ENCODE data around the gene PRH2.

Gene PRH2

DNA sequence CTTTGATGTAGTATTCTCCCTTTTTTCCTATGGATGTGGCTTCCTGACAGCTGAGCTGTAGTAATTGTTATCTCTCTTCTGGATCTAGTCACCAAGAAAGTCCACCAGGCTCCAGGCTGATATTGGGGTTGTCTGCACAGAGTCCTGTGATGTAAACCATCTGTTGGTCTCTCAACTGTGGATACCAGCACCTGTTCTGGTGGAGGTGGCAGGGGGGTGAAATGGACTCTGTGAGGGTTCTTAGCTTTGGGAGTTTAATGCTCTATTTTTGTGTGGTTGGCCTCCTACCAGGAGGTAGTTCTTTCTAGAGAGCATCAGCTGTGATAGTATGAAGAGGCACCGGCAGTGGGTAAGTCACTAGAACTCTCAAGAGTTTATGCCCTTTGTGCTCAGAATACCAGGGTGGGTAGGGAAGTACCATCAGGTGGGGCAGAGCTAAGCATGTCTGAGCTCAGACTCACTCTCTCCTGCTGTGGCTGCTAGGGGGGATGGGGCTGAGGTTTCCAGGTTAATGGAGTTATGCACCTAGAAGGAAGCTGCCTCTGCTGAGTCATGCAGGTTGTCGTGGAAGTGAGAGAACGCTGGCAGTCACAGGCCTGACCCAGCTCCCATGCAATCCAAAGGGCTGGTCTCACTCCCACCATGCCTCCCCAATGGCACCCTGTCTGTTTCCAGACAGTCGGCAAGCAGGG lies 13.0 kb downstream of the PRH2 start:
- H3K4me3 ChIP-seq (replicated peaks; ENCODE audit: low read depth, low read length) = no peak overlapping the region
- DNase-seq (ENCODE audit: extremely low read depth, insufficient read length) = peak; percentile 3
- TF ChIP-seq, protein P1, sequence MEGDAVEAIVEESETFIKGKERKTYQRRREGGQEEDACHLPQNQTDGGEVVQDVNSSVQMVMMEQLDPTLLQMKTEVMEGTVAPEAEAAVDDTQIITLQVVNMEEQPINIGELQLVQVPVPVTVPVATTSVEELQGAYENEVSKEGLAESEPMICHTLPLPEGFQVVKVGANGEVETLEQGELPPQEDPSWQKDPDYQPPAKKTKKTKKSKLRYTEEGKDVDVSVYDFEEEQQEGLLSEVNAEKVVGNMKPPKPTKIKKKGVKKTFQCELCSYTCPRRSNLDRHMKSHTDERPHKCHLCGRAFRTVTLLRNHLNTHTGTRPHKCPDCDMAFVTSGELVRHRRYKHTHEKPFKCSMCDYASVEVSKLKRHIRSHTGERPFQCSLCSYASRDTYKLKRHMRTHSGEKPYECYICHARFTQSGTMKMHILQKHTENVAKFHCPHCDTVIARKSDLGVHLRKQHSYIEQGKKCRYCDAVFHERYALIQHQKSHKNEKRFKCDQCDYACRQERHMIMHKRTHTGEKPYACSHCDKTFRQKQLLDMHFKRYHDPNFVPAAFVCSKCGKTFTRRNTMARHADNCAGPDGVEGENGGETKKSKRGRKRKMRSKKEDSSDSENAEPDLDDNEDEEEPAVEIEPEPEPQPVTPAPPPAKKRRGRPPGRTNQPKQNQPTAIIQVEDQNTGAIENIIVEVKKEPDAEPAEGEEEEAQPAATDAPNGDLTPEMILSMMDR (IDR thresholded peaks at IDR 0.05; ENCODE audit: insufficient read depth, low read length, poor library complexity, severe bottlenecking) = no peak

DNA sequence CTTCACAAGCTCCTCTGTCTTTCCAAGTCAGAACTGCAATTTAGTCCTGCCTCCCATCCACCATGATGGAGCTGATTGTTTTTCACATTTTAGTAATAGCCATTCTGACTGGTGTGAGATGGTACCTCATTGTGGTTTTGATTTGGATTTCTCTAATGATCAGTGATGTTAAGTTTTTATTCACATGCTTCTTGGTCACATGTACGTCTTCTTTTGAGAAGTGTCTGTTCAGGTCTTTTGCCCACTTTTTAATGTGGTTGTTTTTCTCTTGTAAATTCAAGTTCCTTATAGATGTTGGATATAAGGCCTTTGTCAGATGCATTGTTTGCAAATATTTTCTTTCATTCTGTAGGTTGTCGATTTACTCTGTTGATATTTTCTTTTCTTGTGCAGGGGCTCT lies 14.1 kb downstream of the PRH2 start:
- TF ChIP-seq, protein P1 (IDR thresholded peaks at IDR 0.05; ENCODE audit: insufficient read depth, low read length, poor library complexity, severe bottlenecking) = no peak
- Histone ChIP-seq H3K36me3 (ENCODE audit: control insufficient read depth, insufficient read depth, low read length) (no peaks in the 10 kb centered on the region), H3K4me3 (replicated peaks; ENCODE audit: low read depth, low read length) (no peak overlapping the region), H3K27me3 (replicated peaks; ENCODE audit: control insufficient read depth, insufficient read depth, low read length) (no peaks in the 10 kb centered on the region)
- no peak for DNase-seq (ENCODE audit: extremely low read depth, insufficient read length)

More for the DNA sequence above, 13.0 kb downstream of the PRH2 start:
- Histone ChIP-seq H3K36me3 (ENCODE audit: control insufficient read depth, insufficient read depth, low read length) (no peaks in the 10 kb centered on the region), H3K27me3 (replicated peaks; ENCODE audit: control insufficient read depth, insufficient read depth, low read length) (no peaks in the 10 kb centered on the region)

DNA sequence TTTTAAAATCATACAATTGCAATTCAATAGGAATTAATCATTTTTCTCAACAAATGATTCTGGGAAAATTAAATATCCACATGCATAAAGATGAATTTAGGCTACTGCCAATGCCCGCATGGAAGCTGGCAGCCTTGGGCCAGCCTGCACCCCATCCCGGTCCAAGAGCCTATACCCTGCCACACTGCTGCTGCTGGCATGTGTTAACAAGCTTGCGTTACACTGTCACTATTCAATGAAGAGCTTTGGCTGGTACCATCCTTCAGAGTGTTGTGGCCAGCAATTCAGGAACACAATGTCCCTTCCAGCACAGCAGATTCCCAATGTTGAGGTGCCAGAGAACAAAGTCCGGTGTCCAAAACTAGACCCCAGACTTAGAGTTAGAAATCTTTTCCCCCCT lies 23.6 kb downstream of the PRH2 start:
- no peaks in the 10 kb centered on the region for H3K27me3 ChIP-seq (replicated peaks; ENCODE audit: control insufficient read depth, insufficient read depth, low read length)
- TF ChIP-seq, protein P1 (IDR thresholded peaks at IDR 0.05; ENCODE audit: insufficient read depth, low read length, poor library complexity, severe bottlenecking) = no peak
- no peaks in the 10 kb centered on the region for H3K36me3 ChIP-seq (ENCODE audit: control insufficient read depth, insufficient read depth, low read length)
- no peak overlapping the region for H3K4me3 ChIP-seq (replicated peaks; ENCODE audit: low read depth, low read length)
- no peak for DNase-seq (ENCODE audit: extremely low read depth, insufficient read length)

DNA sequence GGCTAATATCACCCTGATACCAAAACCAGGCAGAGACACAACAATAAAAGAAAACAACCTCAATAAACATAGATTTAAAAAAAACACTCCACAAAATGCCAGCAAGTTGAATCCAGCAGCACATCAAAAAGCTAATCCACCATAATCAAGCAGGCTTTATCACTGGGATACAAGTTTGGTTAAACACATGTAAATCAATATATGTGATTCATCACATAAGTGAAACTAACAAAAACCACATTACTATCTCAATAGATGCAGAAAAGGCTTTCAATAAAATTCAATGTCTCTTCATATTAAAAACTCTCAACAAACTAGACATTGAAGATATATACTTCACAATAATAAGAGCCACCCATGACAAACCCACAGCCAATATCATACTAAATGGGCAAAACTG lies 27.0 kb downstream of the PRH2 start:
- no peak overlapping the region for H3K4me3 ChIP-seq (replicated peaks; ENCODE audit: low read depth, low read length)
- DNase-seq (ENCODE audit: extremely low read depth, insufficient read length) = no peak
- TF ChIP-seq, protein P1 (IDR thresholded peaks at IDR 0.05; ENCODE audit: insufficient read depth, low read length, poor library complexity, severe bottlenecking) = no peak
- H3K36me3 ChIP-seq (ENCODE audit: control insufficient read depth, insufficient read depth, low read length) = no peaks in the 10 kb centered on the region
- H3K27me3 ChIP-seq (replicated peaks; ENCODE audit: control insufficient read depth, insufficient read depth, low read length) = no peaks in the 10 kb centered on the region

DNA sequence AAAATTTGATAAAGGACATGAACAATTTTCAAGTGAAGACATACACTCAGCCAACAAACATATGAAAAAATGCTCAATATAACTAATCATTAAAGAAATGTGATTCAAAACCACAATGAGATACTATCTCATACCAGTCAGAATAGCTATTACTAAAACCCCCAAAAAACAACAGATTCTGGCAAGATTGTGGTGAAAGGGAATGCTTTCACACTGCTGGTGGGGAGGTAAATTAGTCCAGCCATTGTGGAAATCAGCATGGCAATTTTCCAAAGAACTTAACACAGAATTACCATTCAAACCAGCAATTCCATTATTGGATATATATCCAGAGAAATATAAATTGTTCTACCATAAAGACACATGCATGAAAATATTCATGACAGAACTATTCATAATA lies 28.7 kb downstream of the PRH2 start:
- no peaks in the 10 kb centered on the region for H3K36me3 ChIP-seq (ENCODE audit: control insufficient read depth, insufficient read depth, low read length)
- no peak overlapping the region for H3K4me3 ChIP-seq (replicated peaks; ENCODE audit: low read depth, low read length)
- TF ChIP-seq, protein P1 (IDR thresholded peaks at IDR 0.05; ENCODE audit: insufficient read depth, low read length, poor library complexity, severe bottlenecking) = no peak
- no peaks in the 10 kb centered on the region for H3K27me3 ChIP-seq (replicated peaks; ENCODE audit: control insufficient read depth, insufficient read depth, low read length)
- DNase-seq (ENCODE audit: extremely low read depth, insufficient read length) = no peak

DNA sequence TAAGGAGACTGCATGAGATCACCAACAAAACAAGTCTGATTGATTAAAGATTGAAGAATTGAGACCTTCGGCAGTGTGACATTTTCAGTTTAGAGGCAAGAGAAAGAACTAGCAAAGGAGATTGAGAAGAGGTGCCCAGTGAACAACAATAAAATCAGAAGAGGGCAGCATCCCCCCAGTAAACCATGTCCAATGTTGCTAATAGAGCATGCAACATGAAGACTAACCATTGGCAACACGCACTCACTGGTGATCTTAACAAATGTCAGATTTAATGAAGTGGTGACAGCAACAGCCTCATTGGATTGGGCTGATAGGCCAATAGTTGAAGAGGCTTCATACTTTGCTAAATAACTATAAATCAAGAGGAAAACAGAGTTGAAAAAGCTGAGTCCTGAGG lies 30.8 kb downstream of the PRH2 start:
- TF ChIP-seq, protein P1 (IDR thresholded peaks at IDR 0.05; ENCODE audit: insufficient read depth, low read length, poor library complexity, severe bottlenecking) = no peak
- DNase-seq (ENCODE audit: extremely low read depth, insufficient read length) = no peak
- no peaks in the 10 kb centered on the region for H3K27me3 ChIP-seq (replicated peaks; ENCODE audit: control insufficient read depth, insufficient read depth, low read length)
- H3K4me3 ChIP-seq (replicated peaks; ENCODE audit: low read depth, low read length) = no peak overlapping the region
- H3K36me3 ChIP-seq (ENCODE audit: control insufficient read depth, insufficient read depth, low read length) = no peaks in the 10 kb centered on the region; the same call in 1 of the 2 replicates
